SU-DHL-6 (cell line): ENCODE results near the gene ACSL3.
"Not testable (repeated sequence)": the region's sequence is repeated elsewhere in the genome, so short reads cannot be mapped to it uniquely, and the experiment has no call there.

Source experiments
- H2AFZ ChIP-seq: fragments of 200-600 bp; sonication (generic); 2 replicates; pipeline ENCODE4 v1.6.1; 2014; ENCODE audit warnings: low read depth, mild to moderate bottlenecking, moderate library complexity, mixed read lengths, antibody characterized with exemption, low read length; ENCODE audit not compliant: severe bottlenecking
- H3F3A ChIP-seq: fragments of 200-600 bp; shearing (Covaris generic); 2 replicates; pipeline ENCODE4 v1.6.0; 2016; ENCODE audit warnings: antibody characterized with exemption, mild to moderate bottlenecking; ENCODE audit not compliant: insufficient read depth
- H3K27ac ChIP-seq: fragments of 200-600 bp; sonication (generic); 2 replicates; pipeline ENCODE4 v1.5.1; 2016; ENCODE audit warnings: low read depth, mild to moderate bottlenecking, low read length, moderate library complexity, mixed read lengths
- H3K27me3 ChIP-seq: fragments of 200-600 bp; sonication (generic), shearing (Covaris generic); 2 replicates; pipeline ENCODE4 v1.6.0; 2014; ENCODE audit warnings: mild to moderate bottlenecking, low read length
- H3K36me3 ChIP-seq: fragments of 200-600 bp; sonication (generic); 2 replicates; pipeline ENCODE4 v1.6.1; 2014; ENCODE audit warnings: mild to moderate bottlenecking, low read length, mixed read lengths
- H3K4me2 ChIP-seq: fragments of 300-600, 200-600 bp; shearing (Covaris generic), sonication (generic); 2 replicates; pipeline ENCODE4 v1.6.0; 2014; ENCODE audit warnings: low read length, low read depth, mild to moderate bottlenecking; ENCODE audit not compliant: poor library complexity, severe bottlenecking
- H3K4me3 ChIP-seq: fragments of 200-600 bp; sonication (generic); 2 replicates; pipeline ENCODE4 v1.5.1; 2014; ENCODE audit warnings: antibody characterized with exemption, low read length, mild to moderate bottlenecking, mixed read lengths; ENCODE audit not compliant: insufficient read depth, poor library complexity, severe bottlenecking
- H3K79me2 ChIP-seq: fragments of 200-600 bp; sonication (generic); 2 replicates; pipeline ENCODE4 v1.6.1; 2014; ENCODE audit warnings: mild to moderate bottlenecking, low read length, moderate library complexity; ENCODE audit not compliant: insufficient read depth
- H3K9ac ChIP-seq: fragments of 200-600 bp; sonication (generic); 2 replicates; pipeline ENCODE4 v1.7.0; 2014; ENCODE audit warnings: mild to moderate bottlenecking, low read length
- H3K9me2 ChIP-seq: fragments of 200-600 bp; sonication (generic); replicated peaks from 2 replicates; pipeline ENCODE4 v1.6.1; 2014; ENCODE audit warnings: low read length; ENCODE audit not compliant: insufficient read depth
- H3K9me3 ChIP-seq: fragments of 200-600 bp; sonication (generic); 2 replicates; pipeline ENCODE4 v1.6.1; 2014; ENCODE audit warnings: low read length, mixed read lengths; ENCODE audit not compliant: insufficient read depth
- H4K20me1 ChIP-seq: fragments of 200-600 bp; sonication (generic); 2 replicates; pipeline ENCODE4 v1.6.1; 2014; ENCODE audit warnings: low read depth, mild to moderate bottlenecking, antibody characterized with exemption, low read length, moderate library complexity, mixed read lengths
- CTCF ChIP-seq: fragments of 200-600 bp; sonication (generic); IDR thresholded peaks from one replicate; pipeline ENCODE4 v1.5.1; 2017; ENCODE audit warnings: antibody characterized with exemption, mild to moderate bottlenecking, low read length, moderate library complexity; ENCODE audit not compliant: insufficient read depth, poor library complexity, severe bottlenecking
- EZH2phosphoT487 ChIP-seq: fragments of 200-600 bp; sonication (generic), shearing (Covaris generic); conservative IDR thresholded peaks from 2 replicates; pipeline ENCODE4 v1.6.1; 2018; ENCODE audit warnings: mild to moderate bottlenecking, antibody characterized with exemption, low read length, moderate library complexity, mixed read lengths

ACSL3 gene

GRCh38 chr2:222840060-222840802 is 20.6 kb upstream of the ACSL3 start:
- no peak overlapping the region for H3K9ac ChIP-seq
- no peaks in the 10 kb centered on the region for H3K79me2 ChIP-seq
- no peaks in the 10 kb centered on the region for H3K27me3 ChIP-seq
- H3K27ac ChIP-seq: no peak overlapping the region
- TF ChIP-seq EZH2phosphoT487: no peak
- no peak for TF ChIP-seq CTCF
- H4K20me1 ChIP-seq: no peaks in the 10 kb centered on the region
- H3K4me3 ChIP-seq: no peak overlapping the region
- H3K9me3 ChIP-seq: no peaks in the 10 kb centered on the region
- H3K9me2 ChIP-seq: no peaks in the 10 kb centered on the region
- no peak overlapping the region for H3K4me2 ChIP-seq
- H2AFZ ChIP-seq: no peak overlapping the region
- H3K36me3 ChIP-seq: no peaks in the 10 kb centered on the region
- H3F3A ChIP-seq: no peaks in the 10 kb centered on the region

GRCh38 chr2:222842491-222843174 is 18.2 kb upstream of the ACSL3 start:
- no peaks in the 10 kb centered on the region for H3F3A ChIP-seq
- no peaks in the 10 kb centered on the region for H4K20me1 ChIP-seq
- no peaks in the 10 kb centered on the region for H3K9me3 ChIP-seq
- H3K27me3 ChIP-seq: no peaks in the 10 kb centered on the region
- no peaks in the 10 kb centered on the region for H3K9me2 ChIP-seq
- TF ChIP-seq EZH2phosphoT487 (no peak), CTCF (no peak)
- H2AFZ ChIP-seq: no peak overlapping the region
- H3K79me2 ChIP-seq: no peaks in the 10 kb centered on the region
- H3K9ac ChIP-seq: no peak overlapping the region
- no peak overlapping the region for H3K4me2 ChIP-seq
- no peak overlapping the region for H3K27ac ChIP-seq
- no peak overlapping the region for H3K4me3 ChIP-seq
- H3K36me3 ChIP-seq: no peaks in the 10 kb centered on the region

- Histone ChIP-seq H3K4me3 (no peak overlapping the region), H3K79me2 (no peaks in the 10 kb centered on the region), H3K36me3 (no peaks in the 10 kb centered on the region), H3K9me3 (no peaks in the 10 kb centered on the region), H3K4me2 (no peak overlapping the region), H3K9me2 (no peaks in the 10 kb centered on the region), H3F3A (no peaks in the 10 kb centered on the region), H3K27ac (no peak overlapping the region), H2AFZ (no peak overlapping the region), H4K20me1 (no peaks in the 10 kb centered on the region), H3K9ac (no peak overlapping the region), H3K27me3 (no peaks in the 10 kb centered on the region)
- no peak for TF ChIP-seq EZH2phosphoT487
Measured at GRCh38 chr2:222844323-222844722, 16.5 kb upstream of the ACSL3 start.

- H3K9me2 ChIP-seq, H3F3A ChIP-seq, H3K9ac ChIP-seq, H2AFZ ChIP-seq, H4K20me1 ChIP-seq, H3K9me3 ChIP-seq, H3K4me3 ChIP-seq, H3K27ac ChIP-seq, H3K4me2 ChIP-seq, H3K36me3 ChIP-seq, H3K27me3 ChIP-seq, H3K79me2 ChIP-seq: not testable (repeated sequence)
Measured at GRCh38 chr2:222845314-222845713, 15.5 kb upstream of the ACSL3 start.
